ENCODE results near the gene TECPR2.
"Not testable (repeated sequence)": the region's sequence is repeated elsewhere in the genome, so short reads cannot be mapped to it uniquely, and the experiment has no call there.

TECPR2 gene

GRCh38 chr14:102325791-102326345 is 36.9 kb upstream of the TECPR2 start:
- Histone ChIP-seq H3K79me2 (peaks cover 2% of the 10 kb centered on the region), H3K9me3 (ENCODE audit: control insufficient read depth, low read length) (no peaks in the 10 kb centered on the region), H2AFZ (no peak overlapping the region), H3K27ac (no peak overlapping the region), H3K27me3 (ENCODE audit: control insufficient read depth, insufficient read depth, low read length) (no peaks in the 10 kb centered on the region), H3K36me3 (ENCODE audit: control insufficient read depth, insufficient read depth, low read length) (no peaks in the 10 kb centered on the region), H3K4me3 (ENCODE audit: low read depth, low read length) (no peak overlapping the region), H3K9ac (no peak overlapping the region), H3K4me1 (peaks cover 4% of the 10 kb centered on the region), H3K4me2 (ENCODE audit: low read length) (no peak overlapping the region)
- TF ChIP-seq CTCF (IDR thresholded peaks at IDR 0.05): no peak

- Histone ChIP-seq H3K4me2 (ENCODE audit: low read length) (no peak overlapping the region), H3K4me3 (ENCODE audit: low read depth, low read length) (no peak overlapping the region), H3K36me3 (ENCODE audit: control insufficient read depth, insufficient read depth, low read length) (no peaks in the 10 kb centered on the region), H2AFZ (no peak overlapping the region), H3K27ac (no peak overlapping the region), H3K79me2 (peaks cover 2% of the 10 kb centered on the region), H3K27me3 (ENCODE audit: control insufficient read depth, insufficient read depth, low read length) (no peaks in the 10 kb centered on the region), H3K9ac (no peak overlapping the region), H3K9me3 (ENCODE audit: control insufficient read depth, low read length) (no peaks in the 10 kb centered on the region), H3K4me1 (peaks cover 3% of the 10 kb centered on the region)
- no peak for TF ChIP-seq CTCF (IDR thresholded peaks at IDR 0.05)
These were observed 36.2 kb upstream of the TECPR2 start for GRCh38 chr14:102326583-102326982.

- not testable (repeated sequence) for H3K27ac ChIP-seq; H3K9ac ChIP-seq; H3K4me3 ChIP-seq (ENCODE audit: low read depth, low read length); H3K36me3 ChIP-seq (ENCODE audit: control insufficient read depth, insufficient read depth, low read length); H3K27me3 ChIP-seq (ENCODE audit: control insufficient read depth, insufficient read depth, low read length); H2AFZ ChIP-seq; H3K9me3 ChIP-seq (ENCODE audit: control insufficient read depth, low read length); H3K4me1 ChIP-seq; H3K4me2 ChIP-seq (ENCODE audit: low read length); H3K79me2 ChIP-seq
These were observed 33.4 kb upstream of the TECPR2 start for GRCh38 chr14:102329381-102329780.

- H3K27ac ChIP-seq: no peak overlapping the region
- no peak overlapping the region for H3K4me3 ChIP-seq (ENCODE audit: low read depth, low read length)
- no peaks in the 10 kb centered on the region for H3K79me2 ChIP-seq
- no peaks in the 10 kb centered on the region for H3K36me3 ChIP-seq (ENCODE audit: control insufficient read depth, insufficient read depth, low read length)
- no peak overlapping the region for H3K9ac ChIP-seq
- no peak overlapping the region for H3K4me2 ChIP-seq (ENCODE audit: low read length)
- H3K4me1 ChIP-seq: no peaks in the 10 kb centered on the region
- no peaks in the 10 kb centered on the region for H3K27me3 ChIP-seq (ENCODE audit: control insufficient read depth, insufficient read depth, low read length)
- no peaks in the 10 kb centered on the region for H3K9me3 ChIP-seq (ENCODE audit: control insufficient read depth, low read length)
- TF ChIP-seq CTCF (IDR thresholded peaks at IDR 0.05): no peak
- no peak overlapping the region for H2AFZ ChIP-seq
These were observed 31.9 kb upstream of the TECPR2 start for GRCh38 chr14:102330806-102331205.

- H3K27ac ChIP-seq: no peak overlapping the region
These were observed 29.4 kb upstream of the TECPR2 start for GRCh38 chr14:102333390-102333789.

More at GRCh38 chr14:102333390-102333789, 29.4 kb upstream of the TECPR2 start:
- Histone ChIP-seq H3K4me1 (no peaks in the 10 kb centered on the region), H3K27me3 (ENCODE audit: control insufficient read depth, insufficient read depth, low read length) (no peaks in the 10 kb centered on the region), H3K4me3 (ENCODE audit: low read depth, low read length) (no peak overlapping the region), H2AFZ (no peak overlapping the region), H3K9ac (no peak overlapping the region), H3K79me2 (no peaks in the 10 kb centered on the region), H3K4me2 (ENCODE audit: low read length) (no peak overlapping the region), H3K36me3 (ENCODE audit: control insufficient read depth, insufficient read depth, low read length) (no peaks in the 10 kb centered on the region), H3K9me3 (ENCODE audit: control insufficient read depth, low read length) (no peaks in the 10 kb centered on the region)
- no peak for TF ChIP-seq CTCF (IDR thresholded peaks at IDR 0.05)
